Erythroblast (primary cell): ENCODE data around the gene RTP2.

Experiments
- GATA1 ChIP-seq: IDR thresholded peaks from 2 replicates; pipeline ENCODE4 v1.6.1; 2011; ENCODE audit warnings: low read depth, mild to moderate bottlenecking, control low read depth, low read length, moderate library complexity
- POLR2A ChIP-seq: IDR thresholded peaks from 2 replicates; pipeline ENCODE4 v1.6.1; 2011; ENCODE audit warnings: mild to moderate bottlenecking, low read length

DNA sequence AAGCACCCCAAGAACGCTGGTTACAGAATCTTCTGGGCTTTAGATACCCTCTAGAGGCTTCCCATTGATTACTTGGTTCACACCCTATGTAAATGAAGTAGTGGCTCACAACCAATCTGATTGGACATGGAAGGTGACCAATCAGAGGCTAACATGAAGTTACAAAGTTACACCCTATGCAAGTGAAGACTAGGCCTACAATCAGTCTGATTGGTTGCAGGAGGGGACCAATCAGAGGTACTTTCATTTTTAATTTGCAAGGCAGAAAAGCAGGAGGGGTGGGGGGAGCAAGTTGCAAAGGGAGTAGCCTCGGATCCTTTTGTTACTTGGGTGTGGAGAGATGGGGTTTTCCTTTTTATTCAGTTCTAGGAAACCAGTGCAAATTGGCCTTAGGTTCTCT lies 11.1 kb upstream of the RTP2 start:
- TF ChIP-seq POLR2A (no peak), GATA1 (no peak)
